Activated CD8-positive, alpha-beta memory T cell treated with anti-CD3 and anti-CD28 coated beads for 1 hour (primary cell): ENCODE results near the gene OR2Z1.

ENCODE experiments used
- DNase-seq, 2 donors: peaks; one replicate each; pipeline ENCODE4 v3.0.0-alpha.2; 2020; ENCODE audit warnings: low read depth in 1 of 2; ENCODE audit errors: extremely low read depth in 1 of 2

Gene OR2Z1

GRCh38 chr19:8721334-8721733 is at the start of gene OR2Z1:
TSS of gene OR2Z1 (plus strand) at chr19:8721634. CDS start at chr19:8731029, 9,395 bp downstream.
- DNase-seq, result no peak

GRCh38 chr19:8673276-8673891 is 48.0 kb upstream of the OR2Z1 start:
- no peak for DNase-seq

- DNase-seq, result no peak
Measured at GRCh38 chr19:8675066-8675465, 46.4 kb upstream of the OR2Z1 start.

- no peak for DNase-seq
Measured at GRCh38 chr19:8678244-8678807, 43.1 kb upstream of the OR2Z1 start.

- DNase-seq, result no peak
Measured at GRCh38 chr19:8680676-8681344, 40.6 kb upstream of the OR2Z1 start.

GRCh38 chr19:8681345-8682029 is 39.9 kb upstream of the OR2Z1 start:
- no peak for DNase-seq

GRCh38 chr19:8682472-8682871 is 39.0 kb upstream of the OR2Z1 start:
- DNase-seq, result no peak

GRCh38 chr19:8682931-8683330 is 38.5 kb upstream of the OR2Z1 start:
- no peak for DNase-seq

- DNase-seq, result no peak
Measured at GRCh38 chr19:8684001-8684902, 37.2 kb upstream of the OR2Z1 start.

- DNase-seq, result no peak
Measured at GRCh38 chr19:8686549-8686948, 34.9 kb upstream of the OR2Z1 start.

- no peak for DNase-seq
Measured at GRCh38 chr19:8688930-8689329, 32.5 kb upstream of the OR2Z1 start.

- DNase-seq, result no peak
Measured at GRCh38 chr19:8690753-8691539, 30.5 kb upstream of the OR2Z1 start.

GRCh38 chr19:8695501-8695900 is 25.9 kb upstream of the OR2Z1 start:
- DNase-seq, result no peak

- DNase-seq, result no peak
Measured at GRCh38 chr19:8695911-8696310, 25.5 kb upstream of the OR2Z1 start.

GRCh38 chr19:8696993-8697392 is 24.4 kb upstream of the OR2Z1 start:
- DNase-seq, result no peak

GRCh38 chr19:8697671-8698432 is 23.6 kb upstream of the OR2Z1 start:
- DNase-seq, result no peak

- no peak for DNase-seq
Measured at GRCh38 chr19:8698433-8699063, 22.9 kb upstream of the OR2Z1 start, which contains the start of gene ACTL9. TSS of gene ACTL9 (minus strand) at chr19:8698795. CDS start at chr19:8698701, 94 bp downstream.

- DNase-seq, result no peak
Measured at GRCh38 chr19:8699908-8700307, 21.5 kb upstream of the OR2Z1 start.

- no peak for DNase-seq
Measured at GRCh38 chr19:8700956-8701355, 20.5 kb upstream of the OR2Z1 start.
